Neural cell (in vitro differentiated cells): Measurements from ENCODE around the gene ELK3. TPM values are rescaled to one million over a fixed set of nuclear protein-coding genes. Genes with fewer than 3 reads are reported as not detected.

Experiments used
- H2AFZ ChIP-seq: fragments of 200-600, 300-800 bp; sonication (generic), shearing (Covaris generic); 2 replicates; pipeline ENCODE4 v1.6.0; 2014; ENCODE audit warnings: low read depth, mild to moderate bottlenecking, antibody characterized with exemption, low read length, moderate library complexity
- H3F3A ChIP-seq: fragments of 200-600 bp; shearing (Covaris generic); 2 replicates; pipeline ENCODE4 v1.6.1; 2016; ENCODE audit warnings: mild to moderate bottlenecking, moderate library complexity, mixed read lengths, antibody characterized with exemption, low read length; ENCODE audit not compliant: insufficient read depth, poor library complexity, severe bottlenecking
- H3K27ac ChIP-seq: fragments of 200-600, 300-800 bp; sonication (generic), shearing (Covaris generic); 2 replicates; pipeline ENCODE4 v1.5.1; 2014; ENCODE audit warnings: mild to moderate bottlenecking, low read length, moderate library complexity
- H3K27me3 ChIP-seq: fragments of 300-800, 200-600 bp; sonication (generic), shearing (Covaris generic); 2 replicates; pipeline ENCODE4 v1.6.0; 2014; ENCODE audit warnings: mild to moderate bottlenecking, low read depth, low read length, moderate library complexity; ENCODE audit not compliant: insufficient read depth
- H3K36me3 ChIP-seq: fragments of 300-800, 200-600 bp; sonication (generic), shearing (Covaris generic); 2 replicates; pipeline ENCODE4 v1.5.1; 2014; ENCODE audit warnings: mild to moderate bottlenecking, antibody characterized with exemption, low read length, moderate library complexity; ENCODE audit not compliant: insufficient read depth
- H3K4me2 ChIP-seq: fragments of 300-800, 200-600 bp; sonication (generic), shearing (Covaris generic); 2 replicates; pipeline ENCODE4 v1.6.0; 2014; ENCODE audit warnings: mild to moderate bottlenecking, low read length
- H3K4me3 ChIP-seq: fragments of 300-800, 200-600 bp; sonication (generic), shearing (Covaris generic); 2 replicates; pipeline ENCODE4 v1.5.1; 2014; ENCODE audit warnings: mild to moderate bottlenecking, low read length, moderate library complexity
- H3K79me2 ChIP-seq: fragments of 200-600 bp; shearing (Covaris generic); replicated peaks from 2 replicates; pipeline ENCODE4 v1.6.0; 2014; ENCODE audit warnings: mild to moderate bottlenecking, low read length, moderate library complexity; ENCODE audit not compliant: insufficient read depth
- H3K9ac ChIP-seq: fragments of 300-800, 200-600 bp; sonication (generic), shearing (Covaris generic); 2 replicates; pipeline ENCODE4 v1.6.1; 2016; ENCODE audit warnings: mild to moderate bottlenecking, low read length, mixed read lengths
- H3K9me2 ChIP-seq: fragments of 200-600 bp; shearing (Covaris generic); 2 replicates; pipeline ENCODE4 v1.6.1; 2016; ENCODE audit warnings: mild to moderate bottlenecking, low read length, mixed read lengths; ENCODE audit not compliant: insufficient read depth
- H3K9me3 ChIP-seq: fragments of 200-600, 300-800 bp; sonication (generic), shearing (Covaris generic); 2 replicates; pipeline ENCODE4 v1.6.1; 2016; ENCODE audit warnings: mild to moderate bottlenecking, mixed run types, low read length, moderate library complexity, mixed read lengths
- H4K20me1 ChIP-seq: fragments of 200-600 bp; shearing (Covaris generic); 2 replicates; pipeline ENCODE4 v1.6.1; 2016; ENCODE audit warnings: mild to moderate bottlenecking, mixed run types; ENCODE audit not compliant: insufficient read depth
- CTCF ChIP-seq: fragments of 450-650 bp; IDR thresholded peaks from 2 replicates; pipeline ENCODE4 v1.5.1; 2014; ENCODE audit warnings: antibody characterized with exemption, mild to moderate bottlenecking, moderate library complexity; ENCODE audit not compliant: poor library complexity, severe bottlenecking
- EP300 ChIP-seq: fragments of 450-650 bp; conservative IDR thresholded peaks from 2 replicates; pipeline ENCODE4 v1.6.1; 2014; ENCODE audit warnings: antibody characterized with exemption, mild to moderate bottlenecking, moderate library complexity; ENCODE audit not compliant: poor library complexity, severe bottlenecking
- EZH2 ChIP-seq: fragments of 200-600, 300-800 bp; shearing (Covaris generic), sonication (generic); IDR thresholded peaks from 2 replicates; pipeline ENCODE4 v1.6.1; 2014; ENCODE audit warnings: antibody characterized with exemption, low read length, borderline replicate concordance, mild to moderate bottlenecking; ENCODE audit not compliant: insufficient read depth, poor library complexity, severe bottlenecking
- MXI1 ChIP-seq: fragments of 450-650 bp; conservative IDR thresholded peaks from 2 replicates; pipeline ENCODE4 v1.6.1; 2014; ENCODE audit warnings: antibody characterized with exemption, mild to moderate bottlenecking; ENCODE audit not compliant: poor library complexity, severe bottlenecking
- POLR2AphosphoS5 ChIP-seq: IDR thresholded peaks from 2 replicates; pipeline ENCODE4 v1.6.1; 2012
- RAD21 ChIP-seq: fragments of 450-650 bp; conservative IDR thresholded peaks from 2 replicates; pipeline ENCODE4 v1.6.1; 2014; ENCODE audit warnings: antibody characterized with exemption, mild to moderate bottlenecking, moderate library complexity
- REST ChIP-seq: IDR thresholded peaks from 2 replicates; pipeline ENCODE4 v1.6.1; 2012; ENCODE audit warnings: borderline replicate concordance
- SMC3 ChIP-seq: fragments of 450-650 bp; conservative IDR thresholded peaks from 2 replicates; pipeline ENCODE4 v1.6.1; 2014; ENCODE audit warnings: antibody characterized with exemption, mild to moderate bottlenecking, moderate library complexity; ENCODE audit not compliant: poor library complexity
- TAF1 ChIP-seq: IDR thresholded peaks from 2 replicates; pipeline ENCODE4 v1.6.1; 2012; ENCODE audit warnings: low read depth
- polyA plus RNA-seq: library from polyadenylated mRNA; depleted of rRNA; stranded (reverse); fragments of >200 nt; gene quantifications from 2 replicates; pipeline ENCODE4 v1.2.3, GENCODE V29; 2014

The ELK3 gene
- polyA plus RNA-seq, 1 donor from 2014 or later = 0.10 TPM

- Histone ChIP-seq H3K27me3 (no peaks in the 10 kb centered on the region), H3F3A (no peaks in the 10 kb centered on the region), H3K4me2 (no peak overlapping the region), H3K9ac (no peak overlapping the region), H3K79me2 (no peaks in the 10 kb centered on the region), H3K9me3 (no peaks in the 10 kb centered on the region), H3K36me3 (no peaks in the 10 kb centered on the region), H3K4me3 (no peak overlapping the region), H4K20me1 (no peaks in the 10 kb centered on the region), H3K27ac (no peak overlapping the region), H2AFZ (no peak overlapping the region), H3K9me2 (no peaks in the 10 kb centered on the region)
- TF ChIP-seq RAD21 (no peak), POLR2AphosphoS5 (no peak), CTCF (no peak), EZH2 (no peak), TAF1 (no peak), REST (no peak), EP300 (no peak), SMC3 (no peak), MXI1 (no peak)
Observed at GRCh38 chr12:96170762-96171161, 23.4 kb upstream of the ELK3 start.

GRCh38 chr12:96171905-96172304, 22.3 kb upstream of the ELK3 start:
- no peak for TF ChIP-seq MXI1
- TF ChIP-seq TAF1 = no peak
- TF ChIP-seq CTCF = no peak
- no peak for TF ChIP-seq RAD21
- TF ChIP-seq EZH2 = no peak
- TF ChIP-seq REST = no peak
- no peak for TF ChIP-seq SMC3
- TF ChIP-seq POLR2AphosphoS5 = no peak
- TF ChIP-seq EP300 = no peak
- H3K4me3 ChIP-seq = no peak overlapping the region
- no peaks in the 10 kb centered on the region for H3F3A ChIP-seq
- H3K36me3 ChIP-seq = no peaks in the 10 kb centered on the region
- no peaks in the 10 kb centered on the region for H4K20me1 ChIP-seq
- no peak overlapping the region for H3K27ac ChIP-seq
- no peak overlapping the region for H3K9ac ChIP-seq
- no peaks in the 10 kb centered on the region for H3K79me2 ChIP-seq
- H3K27me3 ChIP-seq = no peaks in the 10 kb centered on the region
- no peak overlapping the region for H3K4me2 ChIP-seq
- H3K9me3 ChIP-seq = no peaks in the 10 kb centered on the region
- H3K9me2 ChIP-seq = no peaks in the 10 kb centered on the region
- H2AFZ ChIP-seq = no peak overlapping the region
